ENCODE data around the gene MALT1. TPM values are rescaled to one million over a fixed set of nuclear protein-coding genes. Genes with fewer than 3 reads are reported as not detected.

Gene MALT1
- total and polyA plus RNA-seq, 2 donors (not counting 1 experiment from before 2014, with no cell fraction given) = 42.4 to 81.2 TPM

GRCh38 chr18:58745914-58746313, 74.6 kb downstream of the MALT1 start:
- no peaks in the 10 kb centered on the region for H3K27me3 ChIP-seq (replicated peaks in 1 of 4; ENCODE audit: control extremely low read depth in 1 of 4, control insufficient read depth in 3 of 4, insufficient read depth in 4 of 4, low read length in 3 of 4)
- Mint-ChIP-seq H3K4me1 (peaks cover 11% of the 10 kb centered on the region), H3K27ac (no peak overlapping the region), H3K4me3 (no peak overlapping the region), H3K27me3 (no peaks in the 10 kb centered on the region), H3K9me3 (ENCODE audit: insufficient read depth) (peaks cover 5% of the 10 kb centered on the region)
- intact Hi-C loops (cut with micrococcal nuclease) = loop anchor here (5.0 kb wide), 1 partner anchor 34 kb away; no protein-coding TSS in a partner anchor
- no CpG with 5 or more reads among the region's 2 CpGs for WGBS (ENCODE audit: insufficient coverage)
- no peak overlapping the region for H3K4me2 ChIP-seq (replicated peaks; ENCODE audit: low read depth, low read length, poor library complexity, severe bottlenecking)
- H3K4me3 ChIP-seq (ENCODE audit: control extremely low read depth in 1 of 5, extremely low read depth in 1 of 5, insufficient read depth in 1 of 5, low read depth in 2 of 5, low read length in 4 of 5) = no peak overlapping the region
- ChIA-PET CTCF (interaction anchor here (1.5 to 1.9 kb wide), 4 partner anchors 18 to 325 kb away, joined by 5 to 11 read pairs (median 6); no protein-coding TSS in a partner anchor), POLR2A (no interaction called here)
- peaks cover 25 to 72% of the 10 kb centered on the region in 2 experiments for H3K36me3 ChIP-seq (replicated peaks in 1 of 2; ENCODE audit: control extremely low read depth in 1 of 2, control insufficient read depth in 1 of 2, extremely low read depth in 1 of 2, insufficient read depth in 2 of 2, low read length in 1 of 2)
- H3K79me2 ChIP-seq (ENCODE audit: control insufficient read depth, insufficient read depth, low read length) = no peaks in the 10 kb centered on the region
- no peak overlapping the region for H3K27ac ChIP-seq (ENCODE audit: low read length in 2 of 2)
- TF ChIP-seq CTCF (IDR thresholded peaks at IDR 0.05) = no peak
- ATAC-seq (ENCODE audit: low read depth) (no peak), DNase-seq (no peak)
- no peak overlapping the region for H3K9ac ChIP-seq (ENCODE audit: low read length)
- peaks cover 0 to 1% of the 10 kb centered on the region in 2 donors for H3K4me1 ChIP-seq (ENCODE audit: control insufficient read depth in 2 of 2, insufficient read depth in 2 of 2, low read length in 2 of 2)
- H4K20me1 ChIP-seq (ENCODE audit: control insufficient read depth, insufficient read depth, low read length, poor library complexity, severe bottlenecking) = no peaks in the 10 kb centered on the region
- H3K9me3 ChIP-seq (ENCODE audit: control extremely low read depth in 1 of 3, control insufficient read depth in 2 of 3, insufficient read depth in 1 of 3, low read length in 2 of 3) = peaks cover 4 to 20% (median 5%) of the 10 kb centered on the region in 3 donors
- H2AFZ ChIP-seq (ENCODE audit: insufficient read depth, low read depth, low read length, poor library complexity, severe bottlenecking) = no peak overlapping the region

GRCh38 chr18:58748899-58749595, 77.8 kb downstream of the MALT1 start:
- no peak for ATAC-seq (ENCODE audit: low read depth)
- no peak for DNase-seq
- Mint-ChIP-seq H3K27me3 (no peaks in the 10 kb centered on the region), H3K4me3 (no peak overlapping the region), H3K27ac (no peak overlapping the region), H3K9me3 (ENCODE audit: insufficient read depth) (peaks cover 5% of the 10 kb centered on the region), H3K4me1 (peaks cover 14% of the 10 kb centered on the region)
- Histone ChIP-seq H3K9ac (ENCODE audit: low read length) (no peak overlapping the region), H3K4me2 (replicated peaks; ENCODE audit: low read depth, low read length, poor library complexity, severe bottlenecking) (no peak overlapping the region), H3K4me1 (ENCODE audit: control insufficient read depth in 2 of 2, insufficient read depth in 2 of 2, low read length in 2 of 2) (no peaks in the 10 kb centered on the region), H3K27ac (ENCODE audit: low read length in 2 of 2) (no peak overlapping the region), H3K36me3 (replicated peaks in 1 of 2; ENCODE audit: control extremely low read depth in 1 of 2, control insufficient read depth in 1 of 2, extremely low read depth in 1 of 2, insufficient read depth in 2 of 2, low read length in 1 of 2) (peaks cover 23 to 59% of the 10 kb centered on the region in 2 experiments), H3K9me3 (ENCODE audit: control extremely low read depth in 1 of 3, control insufficient read depth in 2 of 3, insufficient read depth in 1 of 3, low read length in 2 of 3) (peaks cover 4 to 20% (median 5%) of the 10 kb centered on the region in 3 donors), H4K20me1 (ENCODE audit: control insufficient read depth, insufficient read depth, low read length, poor library complexity, severe bottlenecking) (no peaks in the 10 kb centered on the region), H2AFZ (ENCODE audit: insufficient read depth, low read depth, low read length, poor library complexity, severe bottlenecking) (no peak overlapping the region), H3K27me3 (replicated peaks in 1 of 4; ENCODE audit: control extremely low read depth in 1 of 4, control insufficient read depth in 3 of 4, insufficient read depth in 4 of 4, low read length in 3 of 4) (no peaks in the 10 kb centered on the region), H3K79me2 (ENCODE audit: control insufficient read depth, insufficient read depth, low read length) (no peaks in the 10 kb centered on the region), H3K4me3 (ENCODE audit: control extremely low read depth in 1 of 5, extremely low read depth in 1 of 5, insufficient read depth in 1 of 5, low read depth in 2 of 5, low read length in 4 of 5) (no peak overlapping the region)
- POLR2A ChIA-PET = no interaction called here
- whole genome bisulfite sequencing (ENCODE audit: insufficient coverage) = no CpG with 5 or more reads among the region's 1 CpG
- CTCF ChIA-PET = interaction anchor here (0.9 to 9.2 kb wide), 6 partner anchors 16 to 654 kb away, joined by 3 to 75 read pairs (median 4); no protein-coding TSS in a partner anchor
- TF ChIP-seq EZH2 (IDR thresholded peaks at IDR 0.05; ENCODE audit: borderline replicate concordance, insufficient read depth, low read depth, low read length, poor library complexity, severe bottlenecking) (no peak), CTCF (IDR thresholded peaks at IDR 0.05) (no peak)
- intact Hi-C loops (cut with micrococcal nuclease) = loop anchor here (5.0 kb wide), 1 partner anchor 37 kb away; no protein-coding TSS in a partner anchor

Data from B cell (primary cell).